ENCODE measurements around the gene SP100.

DNA sequence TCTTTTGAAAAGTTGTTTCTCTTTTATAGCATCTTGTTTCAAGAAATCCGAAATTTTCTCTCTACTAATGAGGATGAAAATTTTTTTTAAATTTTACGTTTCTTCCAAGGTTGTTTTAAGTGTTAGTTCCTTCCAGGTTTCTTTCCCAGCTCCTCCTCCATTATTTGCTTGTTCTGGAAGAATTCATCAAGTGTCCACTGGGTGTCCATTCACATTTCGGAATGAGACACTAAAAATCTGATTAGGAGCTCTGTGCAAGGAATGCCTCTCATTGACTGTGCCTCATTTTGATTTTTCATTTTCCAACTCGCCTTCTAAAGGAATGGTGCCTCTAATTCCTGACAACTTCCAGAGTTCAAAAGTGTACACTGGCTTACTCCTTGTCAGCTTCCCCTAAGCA is 6.1 kb downstream of the SP100 start:
- peak in 1 of 6 experiments; percentile 14 for TF ChIP-seq CTCF (IDR thresholded peaks at IDR 0.05)
- no peak for TF ChIP-seq POLR2A (IDR thresholded peaks at IDR 0.05)
